ENCODE measurements around the gene INSIG2.
"Not testable (repeated sequence)": the region's sequence is repeated elsewhere in the genome, so short reads cannot be mapped to it uniquely, and the experiment has no call there.

Gene INSIG2

DNA sequence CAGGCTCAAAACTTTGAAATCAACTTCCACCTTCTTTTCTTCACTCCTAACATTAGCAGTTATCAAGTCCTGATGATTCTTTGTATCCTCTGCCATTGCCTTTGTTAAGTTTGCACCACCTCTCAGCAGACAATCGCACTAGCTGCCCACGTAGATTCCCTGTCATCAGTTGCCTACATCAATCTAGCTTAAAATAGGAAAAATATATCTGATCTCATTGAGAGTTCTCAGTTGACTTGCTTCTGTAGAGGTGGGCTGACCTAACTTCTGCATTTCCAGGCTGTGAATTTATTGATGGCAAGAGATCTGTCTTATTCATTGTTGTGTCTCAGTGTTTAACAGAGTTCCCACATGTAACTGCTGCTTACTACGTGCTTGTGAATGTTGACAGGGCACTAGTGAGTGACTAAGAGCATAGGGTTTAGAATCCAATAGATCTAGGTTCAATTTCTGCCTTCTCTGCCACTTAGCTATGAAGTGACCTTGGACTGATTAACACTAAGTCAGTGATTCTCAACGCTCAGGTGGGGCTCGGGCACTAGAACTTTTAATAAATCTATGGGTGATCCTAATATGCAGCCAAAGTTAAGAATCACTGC, 3.7 kb upstream of the INSIG2 start:
- H3K9me3 ChIP-seq (ENCODE audit: control insufficient read depth in 5 of 5, low read length in 5 of 5), result no peaks in the 10 kb centered on the region
- H3K36me3 ChIP-seq (ENCODE audit: control insufficient read depth in 5 of 5, insufficient read depth in 5 of 5, low read length in 5 of 5), result no peaks in the 10 kb centered on the region
- no peak overlapping the region for H3K27ac ChIP-seq (ENCODE audit: low read depth, low read length)
- no peak overlapping the region for H3K4me3 ChIP-seq (ENCODE audit: low read depth in 1 of 5, low read length in 5 of 5)
- peaks cover 0 to 20% (median 17%) of the 10 kb centered on the region in 5 donors for H3K4me1 ChIP-seq (ENCODE audit: control insufficient read depth in 5 of 5, insufficient read depth in 5 of 5, low read length in 5 of 5)
- peaks cover 0 to 5% (median 0%) of the 10 kb centered on the region in 5 donors for H3K27me3 ChIP-seq (ENCODE audit: control insufficient read depth in 5 of 5, insufficient read depth in 4 of 5, low read length in 5 of 5)
- no peak overlapping the region for H3K9ac ChIP-seq (ENCODE audit: low read length in 5 of 5)

- peaks cover 0 to 3% (median 0%) of the 10 kb centered on the region in 5 donors for H3K27me3 ChIP-seq (ENCODE audit: control insufficient read depth in 5 of 5, insufficient read depth in 4 of 5, low read length in 5 of 5)
- H3K4me3 ChIP-seq (ENCODE audit: low read depth in 1 of 5, low read length in 5 of 5), result no peak overlapping the region
- no peaks in the 10 kb centered on the region for H3K36me3 ChIP-seq (ENCODE audit: control insufficient read depth in 5 of 5, insufficient read depth in 5 of 5, low read length in 5 of 5)
- no peak overlapping the region for H3K9ac ChIP-seq (ENCODE audit: low read length in 5 of 5)
- no peak overlapping the region for H3K27ac ChIP-seq (ENCODE audit: low read depth, low read length)
- H3K9me3 ChIP-seq (ENCODE audit: control insufficient read depth in 5 of 5, low read length in 5 of 5), result no peaks in the 10 kb centered on the region
- peaks cover 0 to 24% (median 20%) of the 10 kb centered on the region in 5 donors for H3K4me1 ChIP-seq (ENCODE audit: control insufficient read depth in 5 of 5, insufficient read depth in 5 of 5, low read length in 5 of 5)
These were observed 2.9 kb upstream of the INSIG2 start for GRCh38 chr2:118085173-118086023.

DNA sequence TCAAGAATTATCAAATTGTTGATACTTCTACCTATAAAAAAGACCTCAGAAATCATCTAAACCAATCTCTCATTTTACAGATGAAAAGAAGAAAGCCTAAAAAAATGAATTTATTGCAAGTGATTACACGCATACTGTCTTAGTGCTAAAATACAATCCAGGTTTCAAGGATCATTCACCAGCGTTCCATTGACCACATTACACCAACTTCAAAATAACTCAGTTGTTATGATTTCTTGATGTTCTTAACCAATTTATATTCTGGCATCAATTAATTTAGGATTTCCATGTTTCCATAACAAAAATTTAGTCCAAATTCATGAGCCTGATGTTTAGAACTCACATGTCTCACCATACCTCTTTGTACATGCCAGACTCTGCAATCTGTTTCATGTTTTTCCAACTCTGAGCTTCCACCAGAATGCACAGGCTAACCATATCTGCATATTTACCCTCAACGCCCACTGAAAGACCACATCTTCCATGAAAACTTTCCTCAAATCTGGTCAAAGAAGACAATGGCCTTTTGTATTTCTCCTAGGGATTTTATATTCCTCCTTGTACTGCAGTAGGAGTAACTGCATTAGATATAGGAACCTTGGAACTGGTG, 2.1 kb upstream of the INSIG2 start:
- Histone ChIP-seq H3K9ac (ENCODE audit: low read length in 5 of 5) (no peak overlapping the region), H3K4me3 (ENCODE audit: low read depth in 1 of 5, low read length in 5 of 5) (no peak overlapping the region), H3K27ac (ENCODE audit: low read depth, low read length) (no peak overlapping the region), H3K9me3 (ENCODE audit: control insufficient read depth in 5 of 5, low read length in 5 of 5) (no peaks in the 10 kb centered on the region), H3K27me3 (ENCODE audit: control insufficient read depth in 5 of 5, insufficient read depth in 4 of 5, low read length in 5 of 5) (no peaks in the 10 kb centered on the region), H3K4me1 (ENCODE audit: control insufficient read depth in 5 of 5, insufficient read depth in 5 of 5, low read length in 5 of 5) (peaks cover 0 to 24% (median 20%) of the 10 kb centered on the region in 5 donors), H3K36me3 (ENCODE audit: control insufficient read depth in 5 of 5, insufficient read depth in 5 of 5, low read length in 5 of 5) (no peaks in the 10 kb centered on the region)

DNA sequence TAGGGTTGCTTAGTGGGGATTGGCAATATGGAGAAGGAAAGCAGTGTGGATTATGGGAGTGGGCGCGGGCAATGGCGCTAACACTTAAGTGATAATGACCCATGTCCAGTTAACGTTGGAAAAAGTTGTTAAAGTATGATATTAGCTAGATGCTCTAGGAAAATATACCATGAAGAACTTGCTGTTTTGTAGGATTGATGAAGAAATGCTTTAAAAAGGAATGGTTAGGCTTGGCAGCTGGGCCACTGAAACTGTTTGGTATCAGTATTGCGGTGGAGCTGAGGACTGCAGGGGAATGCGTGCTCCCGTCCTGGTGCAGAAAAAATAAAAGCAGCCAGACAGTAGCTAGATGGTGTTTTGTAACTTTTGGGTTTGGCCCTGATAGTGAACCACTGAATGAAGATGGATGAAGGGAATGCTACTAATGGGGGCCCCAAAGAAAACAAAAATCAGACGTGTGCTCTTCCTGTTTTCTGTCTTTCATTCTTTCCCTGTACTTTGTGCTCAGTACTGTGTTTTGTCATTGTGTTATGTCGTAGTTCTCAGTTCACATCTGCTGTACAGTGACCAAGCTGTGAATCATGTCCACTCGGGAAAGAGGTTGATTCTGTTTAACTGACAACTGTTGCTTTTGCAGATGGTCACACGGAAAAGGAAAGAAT, 999 bp downstream of the INSIG2 start:
- H3K9ac ChIP-seq (ENCODE audit: low read length in 5 of 5), result peak overlapping the region in 4 of 5 donors; percentile 70 to 85 (median 73)

GRCh38 chr2:118090387-118091139, 2.3 kb downstream of the INSIG2 start:
- no peaks in the 10 kb centered on the region for H3K36me3 ChIP-seq (ENCODE audit: control insufficient read depth in 5 of 5, insufficient read depth in 5 of 5, low read length in 5 of 5)
- no peak overlapping the region for H3K4me3 ChIP-seq (ENCODE audit: low read depth in 1 of 5, low read length in 5 of 5)
- H3K9ac ChIP-seq (ENCODE audit: low read length in 5 of 5), result no peak overlapping the region
- no peaks in the 10 kb centered on the region for H3K27me3 ChIP-seq (ENCODE audit: control insufficient read depth in 5 of 5, insufficient read depth in 4 of 5, low read length in 5 of 5)
- H3K4me1 ChIP-seq (ENCODE audit: control insufficient read depth in 5 of 5, insufficient read depth in 5 of 5, low read length in 5 of 5), result peaks cover 0 to 24% (median 20%) of the 10 kb centered on the region in 5 donors
- H3K9me3 ChIP-seq (ENCODE audit: control insufficient read depth in 5 of 5, low read length in 5 of 5), result no peaks in the 10 kb centered on the region
- no peak overlapping the region for H3K27ac ChIP-seq (ENCODE audit: low read depth, low read length)

More for the DNA sequence above, 999 bp downstream of the INSIG2 start:
- Histone ChIP-seq H3K4me1 (ENCODE audit: control insufficient read depth in 5 of 5, insufficient read depth in 5 of 5, low read length in 5 of 5) (peaks cover 0 to 24% (median 20%) of the 10 kb centered on the region in 5 donors), H3K9me3 (ENCODE audit: control insufficient read depth in 5 of 5, low read length in 5 of 5) (no peaks in the 10 kb centered on the region), H3K27ac (ENCODE audit: low read depth, low read length) (peak overlapping the region; percentile 17), H3K36me3 (ENCODE audit: control insufficient read depth in 5 of 5, insufficient read depth in 5 of 5, low read length in 5 of 5) (no peaks in the 10 kb centered on the region), H3K27me3 (ENCODE audit: control insufficient read depth in 5 of 5, insufficient read depth in 4 of 5, low read length in 5 of 5) (no peaks in the 10 kb centered on the region), H3K4me3 (ENCODE audit: low read depth in 1 of 5, low read length in 5 of 5) (peak overlapping the region; percentile 88 to 96 (median 93))

- Histone ChIP-seq H3K4me1 (ENCODE audit: control insufficient read depth in 5 of 5, insufficient read depth in 5 of 5, low read length in 5 of 5) (peaks cover 0 to 24% (median 20%) of the 10 kb centered on the region in 5 donors), H3K27ac (ENCODE audit: low read depth, low read length) (no peak overlapping the region), H3K27me3 (ENCODE audit: control insufficient read depth in 5 of 5, insufficient read depth in 4 of 5, low read length in 5 of 5) (no peaks in the 10 kb centered on the region), H3K4me3 (ENCODE audit: low read depth in 1 of 5, low read length in 5 of 5) (no peak overlapping the region), H3K36me3 (ENCODE audit: control insufficient read depth in 5 of 5, insufficient read depth in 5 of 5, low read length in 5 of 5) (no peaks in the 10 kb centered on the region), H3K9me3 (ENCODE audit: control insufficient read depth in 5 of 5, low read length in 5 of 5) (no peaks in the 10 kb centered on the region), H3K9ac (ENCODE audit: low read length in 5 of 5) (no peak overlapping the region)
These were observed 2.8 kb downstream of the INSIG2 start for GRCh38 chr2:118091140-118091478.

DNA sequence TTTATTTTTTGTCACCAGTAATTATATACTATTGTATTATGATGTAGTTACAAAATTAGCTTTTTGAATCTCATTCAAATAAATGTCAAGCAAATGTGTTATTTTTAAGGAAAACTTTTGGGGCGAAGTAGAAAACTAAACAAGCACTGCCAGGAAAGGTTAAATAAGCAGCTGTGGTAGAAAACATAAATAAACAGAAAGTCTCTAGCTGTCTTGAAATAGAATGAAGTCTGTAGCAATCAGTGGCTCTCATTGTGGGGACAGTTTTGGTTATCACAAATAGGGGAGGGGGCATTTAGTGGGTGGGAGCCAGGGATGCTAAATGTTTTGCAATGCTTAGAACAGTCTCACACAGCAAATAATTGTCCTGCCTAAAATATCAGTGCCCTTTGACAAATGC, 3.4 kb downstream of the INSIG2 start:
- H3K4me1 ChIP-seq (ENCODE audit: control insufficient read depth in 5 of 5, insufficient read depth in 5 of 5, low read length in 5 of 5), result peaks cover 0 to 24% (median 20%) of the 10 kb centered on the region in 5 donors

GRCh38 chr2:118094102-118094501, 5.8 kb downstream of the INSIG2 start:
- not testable (repeated sequence) for H3K27me3 ChIP-seq (ENCODE audit: control insufficient read depth in 5 of 5, insufficient read depth in 4 of 5, low read length in 5 of 5); H3K4me3 ChIP-seq (ENCODE audit: low read depth in 1 of 5, low read length in 5 of 5); H3K27ac ChIP-seq (ENCODE audit: low read depth, low read length); H3K9ac ChIP-seq (ENCODE audit: low read length in 5 of 5); H3K9me3 ChIP-seq (ENCODE audit: control insufficient read depth in 5 of 5, low read length in 5 of 5)
- Histone ChIP-seq H3K4me1 (ENCODE audit: control insufficient read depth in 5 of 5, insufficient read depth in 5 of 5, low read length in 5 of 5) (peaks cover 0 to 16% (median 12%) of the 10 kb centered on the region in 5 donors), H3K36me3 (ENCODE audit: control insufficient read depth in 5 of 5, insufficient read depth in 5 of 5, low read length in 5 of 5) (peaks cover 2 to 10% (median 4%) of the 10 kb centered on the region in 5 donors)

More for the DNA sequence above, 3.4 kb downstream of the INSIG2 start:
- Histone ChIP-seq H3K27me3 (ENCODE audit: control insufficient read depth in 5 of 5, insufficient read depth in 4 of 5, low read length in 5 of 5) (no peaks in the 10 kb centered on the region), H3K4me3 (ENCODE audit: low read depth in 1 of 5, low read length in 5 of 5) (no peak overlapping the region), H3K9ac (ENCODE audit: low read length in 5 of 5) (no peak overlapping the region), H3K9me3 (ENCODE audit: control insufficient read depth in 5 of 5, low read length in 5 of 5) (no peaks in the 10 kb centered on the region), H3K36me3 (ENCODE audit: control insufficient read depth in 5 of 5, insufficient read depth in 5 of 5, low read length in 5 of 5) (peaks cover 0 to 2% (median 0%) of the 10 kb centered on the region in 5 donors), H3K27ac (ENCODE audit: low read depth, low read length) (no peak overlapping the region)

DNA sequence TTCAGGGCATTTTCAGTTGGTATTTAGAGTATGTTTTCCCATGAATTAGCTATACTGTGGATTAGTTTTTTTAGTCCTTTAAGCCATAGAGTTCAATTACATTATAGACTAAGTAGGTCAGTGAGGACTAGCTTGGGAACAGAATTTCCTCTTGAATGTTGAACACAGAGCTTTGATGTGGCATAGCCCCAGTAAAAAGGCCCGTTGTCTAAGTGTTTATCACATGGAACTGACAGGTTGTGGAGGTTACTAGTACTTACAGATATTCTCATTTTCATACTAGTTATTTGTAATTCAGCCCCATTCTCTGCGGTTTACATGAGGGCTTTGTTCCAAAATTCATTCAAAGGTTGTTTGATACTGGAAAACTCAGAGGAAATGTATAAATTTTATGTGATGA, 6.2 kb downstream of the INSIG2 start:
- H3K27ac ChIP-seq (ENCODE audit: low read depth, low read length), result no peak overlapping the region
- peaks cover 0 to 12% (median 7%) of the 10 kb centered on the region in 5 donors for H3K4me1 ChIP-seq (ENCODE audit: control insufficient read depth in 5 of 5, insufficient read depth in 5 of 5, low read length in 5 of 5)
- no peaks in the 10 kb centered on the region for H3K27me3 ChIP-seq (ENCODE audit: control insufficient read depth in 5 of 5, insufficient read depth in 4 of 5, low read length in 5 of 5)
- H3K9me3 ChIP-seq (ENCODE audit: control insufficient read depth in 5 of 5, low read length in 5 of 5), result no peaks in the 10 kb centered on the region
- H3K9ac ChIP-seq (ENCODE audit: low read length in 5 of 5), result no peak overlapping the region
- H3K36me3 ChIP-seq (ENCODE audit: control insufficient read depth in 5 of 5, insufficient read depth in 5 of 5, low read length in 5 of 5), result peaks cover 2 to 10% (median 5%) of the 10 kb centered on the region in 5 donors
- H3K4me3 ChIP-seq (ENCODE audit: low read depth in 1 of 5, low read length in 5 of 5), result no peak overlapping the region

All from subcutaneous abdominal adipose tissue (tissue), 5 donors.